CD14-positive monocyte (primary cell): ENCODE measurements around the gene UBASH3B. TPM values are rescaled to one million over a fixed set of nuclear protein-coding genes. Genes with fewer than 3 reads are reported as not detected.

ENCODE experiments used
- DNase-seq, 3 donors: peaks; one replicate each; pipeline ENCODE4 v3.0.0-alpha.2; 2011 to 2022
- H2AFZ ChIP-seq: 2 replicates; pipeline ENCODE4 v1.6.0; 2012; ENCODE audit warnings: mild to moderate bottlenecking, low read depth, low read length, inconsistent platforms; ENCODE audit not compliant: insufficient read depth, poor library complexity, severe bottlenecking
- H3K27ac ChIP-seq, 2 donors: 1 replicate in 1 of 2; 2 replicates in 1 of 2; pipeline ENCODE4 v1.5.1; 2012 to 2013; ENCODE audit warnings: low read length in 2 of 2, control low read depth in 1 of 2, inconsistent platforms in 1 of 2, low read depth in 1 of 2, mild to moderate bottlenecking in 1 of 2
- H3K27me3 ChIP-seq, 2 donors: one replicate each; pipeline versions ENCODE4 v1.6.0 to v1.6.1; 2011 to 2013; ENCODE audit warnings: low read length in 2 of 2; ENCODE audit not compliant: control insufficient read depth in 2 of 2, insufficient read depth in 2 of 2
- H3K36me3 ChIP-seq, 2 donors: replicated peaks in 1 of 2; 1 replicate in 1 of 2; 2 replicates in 1 of 2; pipeline versions ENCODE4 v1.5.1 to v1.6.1; 2012 to 2013; ENCODE audit warnings: low read length in 2 of 2, control low read depth in 1 of 2, inconsistent platforms in 1 of 2, mild to moderate bottlenecking in 1 of 2; ENCODE audit not compliant: insufficient read depth in 2 of 2, control insufficient read depth in 1 of 2
- H3K4me1 ChIP-seq, 2 donors: 1 replicate in 1 of 2; 2 replicates in 1 of 2; pipeline versions ENCODE4 v1.5.1 to v1.6.1; 2012 to 2013; ENCODE audit warnings: low read length in 2 of 2, control low read depth in 1 of 2, inconsistent platforms in 1 of 2, mild to moderate bottlenecking in 1 of 2, moderate library complexity in 1 of 2; ENCODE audit not compliant: insufficient read depth in 2 of 2, control insufficient read depth in 1 of 2
- H3K4me2 ChIP-seq: replicated peaks from 2 replicates; pipeline ENCODE3; 2012; ENCODE audit warnings: low read length, moderate library complexity, mild to moderate bottlenecking; ENCODE audit not compliant: poor library complexity, severe bottlenecking; ENCODE audit errors: extremely low read depth
- H3K4me3 ChIP-seq, 3 experiments: fragments of 200-600 bp in 1 of 3; sonication (generic) in 1 of 3; replicated peaks in 1 of 3; 1 replicate in 2 of 3; 2 replicates in 1 of 3; pipeline ENCODE4 v1.5.1; 2011 to 2013; ENCODE audit warnings: low read length in 3 of 3, mild to moderate bottlenecking in 3 of 3, control low read depth in 2 of 3, low read depth in 2 of 3, inconsistent platforms in 1 of 3, moderate library complexity in 1 of 3
- H3K79me2 ChIP-seq: 2 replicates; pipeline ENCODE4 v1.6.0; 2012; ENCODE audit warnings: mild to moderate bottlenecking, control low read depth, inconsistent platforms, low read length, moderate library complexity; ENCODE audit not compliant: insufficient read depth
- H3K9ac ChIP-seq: 2 replicates; pipeline ENCODE4 v1.6.0; 2017; ENCODE audit warnings: low read length, mild to moderate bottlenecking; ENCODE audit not compliant: insufficient read depth, poor library complexity, severe bottlenecking
- H3K9me3 ChIP-seq, 2 donors: replicated peaks in 1 of 2; 1 replicate in 1 of 2; 2 replicates in 1 of 2; pipeline versions ENCODE4 v1.5.1 to v1.6.1; 2012 to 2013; ENCODE audit warnings: low read length in 2 of 2, control low read depth in 1 of 2; ENCODE audit not compliant: control insufficient read depth in 1 of 2, insufficient read depth in 1 of 2
- H4K20me1 ChIP-seq: 2 replicates; pipeline ENCODE4 v1.6.0; 2012; ENCODE audit warnings: mild to moderate bottlenecking, low read length, control low read depth, moderate library complexity; ENCODE audit not compliant: insufficient read depth
- H3K27ac Mint-ChIP-seq, 7 donors: one replicate each; pipeline ENCODE4 v1.8.0; 2020; ENCODE audit warnings: mild to moderate bottlenecking in 7 of 7, mixed read lengths in 7 of 7, moderate library complexity in 6 of 7, inconsistent platforms in 2 of 7
- H3K27me3 Mint-ChIP-seq, 3 donors: one replicate each; pipeline ENCODE4 v1.8.0; 2021 to 2022; ENCODE audit warnings: low read depth in 3 of 3, mild to moderate bottlenecking in 3 of 3, mixed read lengths in 3 of 3, moderate library complexity in 3 of 3, inconsistent platforms in 1 of 3
- H3K36me3 Mint-ChIP-seq, 2 donors: one replicate each; pipeline ENCODE4 v1.8.0; 2020; ENCODE audit warnings: mixed read lengths in 2 of 2, inconsistent platforms in 1 of 2, mild to moderate bottlenecking in 1 of 2
- H3K4me1 Mint-ChIP-seq: one replicate; pipeline ENCODE4 v1.8.0; 2020; ENCODE audit warnings: mild to moderate bottlenecking, mixed read lengths
- H3K4me3 Mint-ChIP-seq, 2 donors: one replicate each; pipeline ENCODE4 v1.8.0; 2020; ENCODE audit warnings: mild to moderate bottlenecking in 2 of 2, mixed read lengths in 2 of 2, moderate library complexity in 1 of 2
- H3K9me3 Mint-ChIP-seq, 7 donors: one replicate each; pipeline ENCODE4 v1.8.0; 2020 to 2022; ENCODE audit warnings: mixed read lengths in 7 of 7, mild to moderate bottlenecking in 6 of 7, moderate library complexity in 6 of 7, inconsistent platforms in 2 of 7
- CTCF ChIP-seq: fragments of 200-600 bp; IDR thresholded peaks from one replicate; pipeline ENCODE4 v1.8.0; 2022; ENCODE audit warnings: antibody characterized with exemption, mild to moderate bottlenecking
- WGBS: methylation state at CpG from one replicate; pipeline ENCODE4 v1.1.5; 2013; ENCODE audit warnings: missing lambda C conversion rate; ENCODE audit not compliant: insufficient coverage; 5-methylcytosine and 5-hydroxymethylcytosine counted together
- intact Hi-C, 2 donors: fragments of 100-400 bp; cut with micrococcal nuclease; formaldehyde crosslinking; loops; one replicate each; pipeline versions ENCODE4 v1.15.0 to v1.15.1; 2023
- polyA plus RNA-seq, 3 donors: library from polyadenylated mRNA; depleted of rRNA in 1 of 3; unstranded in 2 of 3; stranded (reverse) in 1 of 3; fragments of 300-500 nt in 2 of 3; fragments of >200 nt in 1 of 3; fragmentation: Illumina TruSeq in 2 of 3; gene quantifications; 1 replicate in 2 of 3; 2 replicates in 1 of 3; pipeline ENCODE4 v1.2.3, GENCODE V29; 2012 to 2021

Gene UBASH3B
- polyA plus RNA-seq, 3 donors = 3.3 to 13.5 (median 7.1) TPM

- Histone ChIP-seq H3K9ac (no peak overlapping the region), H3K79me2 (peaks cover 62% of the 10 kb centered on the region), H2AFZ (no peak overlapping the region), H4K20me1 (no peaks in the 10 kb centered on the region), H3K9me3 (no peaks in the 10 kb centered on the region), H3K4me1 (peaks cover 25 to 36% of the 10 kb centered on the region in 2 donors), H3K4me3 (no peak overlapping the region), H3K36me3 (peaks cover 0 to 5% of the 10 kb centered on the region in 2 donors), H3K27me3 (no peaks in the 10 kb centered on the region), H3K27ac (no peak overlapping the region), H3K4me2 (no peak overlapping the region)
- Mint-ChIP-seq H3K9me3 (no peaks in the 10 kb centered on the region), H3K36me3 (peaks cover 17 to 29% of the 10 kb centered on the region in 2 donors), H3K4me1 (peaks cover 48% of the 10 kb centered on the region), H3K4me3 (no peak overlapping the region), H3K27me3 (peaks cover 0 to 3% (median 0%) of the 10 kb centered on the region in 3 donors), H3K27ac (peak overlapping the region in 1 of 7 donors; percentile 3)
- no peak for DNase-seq
- TF ChIP-seq CTCF = no peak
- intact Hi-C loops = no loop called here
- WGBS = 90% methylated on average over 4 of the region's 4 CpGs
These were observed 51.6 kb downstream of the UBASH3B start for GRCh38 chr11:122707111-122707510.

GRCh38 chr11:122707901-122708300, 52.4 kb downstream of the UBASH3B start:
- Histone ChIP-seq H3K4me3 (no peak overlapping the region), H3K9ac (no peak overlapping the region), H2AFZ (no peak overlapping the region), H4K20me1 (no peaks in the 10 kb centered on the region), H3K9me3 (no peaks in the 10 kb centered on the region), H3K36me3 (peaks cover 0 to 5% of the 10 kb centered on the region in 2 donors), H3K27me3 (no peaks in the 10 kb centered on the region), H3K27ac (peak overlapping the region in 1 of 2 donors; percentile 85), H3K4me2 (no peak overlapping the region), H3K4me1 (peaks cover 30 to 42% of the 10 kb centered on the region in 2 donors), H3K79me2 (peaks cover 62% of the 10 kb centered on the region)
- H3K9me3 Mint-ChIP-seq = peaks cover 0 to 2% (median 0%) of the 10 kb centered on the region in 7 donors
- no peak overlapping the region for H3K4me3 Mint-ChIP-seq
- DNase-seq = no peak
- intact Hi-C loops = no loop called here
- H3K27ac Mint-ChIP-seq = peak overlapping the region in 1 of 7 donors; percentile 89
- H3K36me3 Mint-ChIP-seq = peaks cover 13 to 21% of the 10 kb centered on the region in 2 donors
- whole genome bisulfite sequencing = no CpG with 5 or more reads among the region's 4 CpGs
- TF ChIP-seq CTCF = no peak
- H3K4me1 Mint-ChIP-seq = peaks cover 53% of the 10 kb centered on the region
- H3K27me3 Mint-ChIP-seq = peaks cover 0 to 3% (median 0%) of the 10 kb centered on the region in 3 donors
